ENCODE data around the gene TFCP2L1.

GRCh38 chr2:121254748-121255147 is 30.3 kb downstream of the TFCP2L1 start:
- no peak for TF ChIP-seq CTCF (conservative IDR thresholded peaks at IDR 0.05 in 1 of 2, IDR thresholded peaks at IDR 0.05 in 1 of 2; ENCODE audit: low read depth in 1 of 2, low read length in 2 of 2)
- TF ChIP-seq EZH2 (IDR thresholded peaks at IDR 0.05; ENCODE audit: low read length, missing control alignments): no peak

All from fibroblast of lung (primary cell).